ENCODE data around the gene SLC26A9.

Gene SLC26A9

DNA sequence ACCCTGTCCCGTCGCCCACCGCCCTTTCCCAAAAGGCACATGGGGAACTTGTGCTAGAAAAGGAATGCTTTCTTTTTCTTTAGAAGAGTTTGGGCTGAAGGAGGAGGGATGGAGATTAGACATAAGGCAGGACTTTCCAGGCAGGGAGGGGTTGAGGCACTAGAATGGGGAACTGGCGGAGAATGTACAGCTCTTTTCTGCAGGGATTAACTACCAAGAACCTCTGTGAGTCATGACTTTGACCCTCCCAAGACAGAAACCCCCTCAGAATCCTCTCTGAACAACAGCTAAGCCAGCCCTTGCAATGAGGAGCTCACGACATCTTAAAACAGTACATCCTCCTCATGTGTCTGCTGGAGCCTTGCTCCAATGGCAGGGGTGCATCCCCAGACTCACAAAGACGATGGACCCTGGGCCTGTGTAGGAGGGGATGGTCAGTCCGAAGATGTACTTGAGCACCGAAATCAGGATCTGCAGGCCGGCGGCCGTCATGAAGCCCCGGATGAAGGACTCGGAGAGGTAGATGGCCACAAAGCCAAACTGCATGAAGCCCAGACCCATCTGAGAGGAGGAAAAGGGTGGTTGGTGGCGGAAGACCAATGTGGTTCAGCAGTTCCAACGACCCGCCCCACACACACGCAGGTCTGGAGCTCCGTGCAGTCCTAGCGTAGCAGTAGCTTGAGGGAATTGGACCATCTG is 13.6 kb downstream of the SLC26A9 start:
- H3K36me3 ChIP-seq (ENCODE audit: control insufficient read depth in 5 of 5, insufficient read depth in 5 of 5, low read length in 5 of 5): no peaks in the 10 kb centered on the region
- peaks cover 0 to 15% (median 0%) of the 10 kb centered on the region in 5 donors for H3K4me1 ChIP-seq (ENCODE audit: control insufficient read depth in 5 of 5, insufficient read depth in 5 of 5, low read length in 5 of 5)
- no peak overlapping the region for H3K9ac ChIP-seq (ENCODE audit: low read length in 5 of 5)
- no peaks in the 10 kb centered on the region for H3K9me3 ChIP-seq (ENCODE audit: control insufficient read depth in 5 of 5, low read length in 5 of 5)
- H3K4me3 ChIP-seq (ENCODE audit: low read depth in 1 of 5, low read length in 5 of 5): no peak overlapping the region
- H3K27ac ChIP-seq (ENCODE audit: low read depth, low read length): no peak overlapping the region
- peaks cover 4 to 12% (median 7%) of the 10 kb centered on the region in 5 donors for H3K27me3 ChIP-seq (ENCODE audit: control insufficient read depth in 5 of 5, insufficient read depth in 4 of 5, low read length in 5 of 5)

DNA sequence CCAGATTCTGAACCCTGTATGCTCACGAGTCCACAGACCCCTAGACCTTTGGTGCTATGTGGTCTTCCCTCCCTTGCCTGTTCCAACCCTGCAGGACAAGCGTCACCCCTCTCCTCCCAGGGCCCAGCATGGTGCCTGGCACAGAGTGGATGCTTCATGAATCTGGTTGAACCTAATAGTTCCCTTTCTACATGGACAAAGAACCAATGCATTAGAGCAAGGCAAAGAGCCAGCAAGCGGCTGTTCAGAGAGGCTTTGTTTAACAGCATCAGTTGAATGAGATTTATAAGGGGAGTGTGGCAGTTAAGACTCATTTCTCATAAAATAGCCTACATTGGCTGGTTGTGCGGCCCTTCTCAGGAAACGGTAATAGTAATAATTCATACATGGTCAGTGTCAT is 14.9 kb downstream of the SLC26A9 start:
- H3K4me3 ChIP-seq (ENCODE audit: low read depth in 1 of 5, low read length in 5 of 5): no peak overlapping the region

GRCh38 chr1:205927676-205928075 is 15.6 kb downstream of the SLC26A9 start:
- Histone ChIP-seq H3K36me3 (ENCODE audit: control insufficient read depth in 5 of 5, insufficient read depth in 5 of 5, low read length in 5 of 5) (no peaks in the 10 kb centered on the region), H3K4me1 (ENCODE audit: control insufficient read depth in 5 of 5, insufficient read depth in 5 of 5, low read length in 5 of 5) (peaks cover 0 to 5% (median 0%) of the 10 kb centered on the region in 5 donors), H3K27me3 (ENCODE audit: control insufficient read depth in 5 of 5, insufficient read depth in 4 of 5, low read length in 5 of 5) (peaks cover 4 to 10% (median 6%) of the 10 kb centered on the region in 5 donors), H3K9ac (ENCODE audit: low read length in 5 of 5) (no peak overlapping the region), H3K9me3 (ENCODE audit: control insufficient read depth in 5 of 5, low read length in 5 of 5) (no peaks in the 10 kb centered on the region), H3K4me3 (ENCODE audit: low read depth in 1 of 5, low read length in 5 of 5) (no peak overlapping the region), H3K27ac (ENCODE audit: low read depth, low read length) (no peak overlapping the region)

More for the DNA sequence above, 14.9 kb downstream of the SLC26A9 start:
- no peak overlapping the region for H3K27ac ChIP-seq (ENCODE audit: low read depth, low read length)
- H3K36me3 ChIP-seq (ENCODE audit: control insufficient read depth in 5 of 5, insufficient read depth in 5 of 5, low read length in 5 of 5): no peaks in the 10 kb centered on the region
- peaks cover 4 to 12% (median 7%) of the 10 kb centered on the region in 5 donors for H3K27me3 ChIP-seq (ENCODE audit: control insufficient read depth in 5 of 5, insufficient read depth in 4 of 5, low read length in 5 of 5)
- no peak overlapping the region for H3K9ac ChIP-seq (ENCODE audit: low read length in 5 of 5)
- peaks cover 0 to 5% (median 0%) of the 10 kb centered on the region in 5 donors for H3K4me1 ChIP-seq (ENCODE audit: control insufficient read depth in 5 of 5, insufficient read depth in 5 of 5, low read length in 5 of 5)
- H3K9me3 ChIP-seq (ENCODE audit: control insufficient read depth in 5 of 5, low read length in 5 of 5): no peaks in the 10 kb centered on the region

GRCh38 chr1:205927247-205927646 is 16.0 kb downstream of the SLC26A9 start:
- Histone ChIP-seq H3K4me1 (ENCODE audit: control insufficient read depth in 5 of 5, insufficient read depth in 5 of 5, low read length in 5 of 5) (peaks cover 0 to 5% (median 0%) of the 10 kb centered on the region in 5 donors), H3K27me3 (ENCODE audit: control insufficient read depth in 5 of 5, insufficient read depth in 4 of 5, low read length in 5 of 5) (peaks cover under 1 to 10% (median 4%) of the 10 kb centered on the region in 5 donors), H3K4me3 (ENCODE audit: low read depth in 1 of 5, low read length in 5 of 5) (no peak overlapping the region), H3K9ac (ENCODE audit: low read length in 5 of 5) (no peak overlapping the region), H3K36me3 (ENCODE audit: control insufficient read depth in 5 of 5, insufficient read depth in 5 of 5, low read length in 5 of 5) (no peaks in the 10 kb centered on the region), H3K27ac (ENCODE audit: low read depth, low read length) (no peak overlapping the region), H3K9me3 (ENCODE audit: control insufficient read depth in 5 of 5, low read length in 5 of 5) (no peaks in the 10 kb centered on the region)

GRCh38 chr1:205926636-205927035 is 16.6 kb downstream of the SLC26A9 start:
- peaks cover 0 to 5% (median 0%) of the 10 kb centered on the region in 5 donors for H3K4me1 ChIP-seq (ENCODE audit: control insufficient read depth in 5 of 5, insufficient read depth in 5 of 5, low read length in 5 of 5)
- H3K27ac ChIP-seq (ENCODE audit: low read depth, low read length): no peak overlapping the region
- peaks cover 0 to 9% (median under 1%) of the 10 kb centered on the region in 5 donors for H3K27me3 ChIP-seq (ENCODE audit: control insufficient read depth in 5 of 5, insufficient read depth in 4 of 5, low read length in 5 of 5)
- H3K9me3 ChIP-seq (ENCODE audit: control insufficient read depth in 5 of 5, low read length in 5 of 5): no peaks in the 10 kb centered on the region
- H3K4me3 ChIP-seq (ENCODE audit: low read depth in 1 of 5, low read length in 5 of 5): no peak overlapping the region
- no peak overlapping the region for H3K9ac ChIP-seq (ENCODE audit: low read length in 5 of 5)
- H3K36me3 ChIP-seq (ENCODE audit: control insufficient read depth in 5 of 5, insufficient read depth in 5 of 5, low read length in 5 of 5): no peaks in the 10 kb centered on the region

DNA sequence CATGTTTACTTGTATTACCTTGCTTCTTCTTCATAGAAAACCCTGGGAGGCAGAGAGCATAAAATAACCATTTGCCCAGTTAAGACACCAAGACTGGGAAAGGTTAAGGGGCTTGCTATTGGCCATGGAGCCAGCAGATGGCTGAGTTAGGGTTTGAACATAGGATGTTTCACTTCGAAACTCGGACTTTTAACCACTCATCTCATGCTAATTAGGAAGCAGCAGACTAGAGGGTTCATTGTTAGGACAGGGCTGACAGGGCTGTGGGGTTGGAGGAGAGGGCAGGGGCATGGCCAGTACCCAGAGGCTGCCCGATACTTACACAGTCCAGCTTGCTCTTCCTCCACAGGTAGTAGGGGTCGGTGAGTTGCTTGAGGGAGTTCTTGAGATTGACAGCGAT is 17.0 kb downstream of the SLC26A9 start:
- no peak overlapping the region for H3K4me3 ChIP-seq (ENCODE audit: low read depth in 1 of 5, low read length in 5 of 5)
- no peak overlapping the region for H3K9ac ChIP-seq (ENCODE audit: low read length in 5 of 5)
- no peaks in the 10 kb centered on the region for H3K9me3 ChIP-seq (ENCODE audit: control insufficient read depth in 5 of 5, low read length in 5 of 5)
- H3K27ac ChIP-seq (ENCODE audit: low read depth, low read length): no peak overlapping the region
- peaks cover 0 to 5% (median 0%) of the 10 kb centered on the region in 5 donors for H3K4me1 ChIP-seq (ENCODE audit: control insufficient read depth in 5 of 5, insufficient read depth in 5 of 5, low read length in 5 of 5)
- no peaks in the 10 kb centered on the region for H3K36me3 ChIP-seq (ENCODE audit: control insufficient read depth in 5 of 5, insufficient read depth in 5 of 5, low read length in 5 of 5)
- H3K27me3 ChIP-seq (ENCODE audit: control insufficient read depth in 5 of 5, insufficient read depth in 4 of 5, low read length in 5 of 5): peaks cover 0 to 9% (median 0%) of the 10 kb centered on the region in 5 donors

GRCh38 chr1:205925736-205926135 is 17.5 kb downstream of the SLC26A9 start:
- Histone ChIP-seq H3K27me3 (ENCODE audit: control insufficient read depth in 5 of 5, insufficient read depth in 4 of 5, low read length in 5 of 5) (peaks cover 0 to 9% (median 0%) of the 10 kb centered on the region in 5 donors), H3K27ac (ENCODE audit: low read depth, low read length) (no peak overlapping the region), H3K4me3 (ENCODE audit: low read depth in 1 of 5, low read length in 5 of 5) (no peak overlapping the region)

DNA sequence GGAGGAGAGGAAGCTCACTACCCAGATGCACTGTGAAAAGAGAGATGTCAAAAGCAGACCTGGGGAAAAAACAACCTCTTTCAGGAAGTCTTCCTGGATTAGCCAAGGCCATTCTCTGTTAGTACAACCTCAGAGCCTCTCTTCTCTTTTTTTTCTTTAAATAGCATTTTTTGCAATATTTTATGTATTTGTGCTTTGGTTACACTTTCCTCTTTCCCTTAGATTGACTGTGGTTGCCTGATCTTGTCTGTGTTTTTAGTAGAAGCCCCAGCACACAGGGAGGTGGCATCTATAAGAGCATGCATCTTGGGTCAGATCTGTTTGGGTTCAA is 18.8 kb downstream of the SLC26A9 start:
- H3K27me3 ChIP-seq (ENCODE audit: control insufficient read depth in 5 of 5, insufficient read depth in 4 of 5, low read length in 5 of 5): peaks cover 0 to 12% (median 0%) of the 10 kb centered on the region in 5 donors
- H3K9me3 ChIP-seq (ENCODE audit: control insufficient read depth in 5 of 5, low read length in 5 of 5): no peaks in the 10 kb centered on the region
- H3K27ac ChIP-seq (ENCODE audit: low read depth, low read length): no peak overlapping the region
- no peaks in the 10 kb centered on the region for H3K36me3 ChIP-seq (ENCODE audit: control insufficient read depth in 5 of 5, insufficient read depth in 5 of 5, low read length in 5 of 5)
- H3K4me3 ChIP-seq (ENCODE audit: low read depth in 1 of 5, low read length in 5 of 5): no peak overlapping the region
- H3K4me1 ChIP-seq (ENCODE audit: control insufficient read depth in 5 of 5, insufficient read depth in 5 of 5, low read length in 5 of 5): peaks cover 4 to 20% (median 13%) of the 10 kb centered on the region in 5 donors
- H3K9ac ChIP-seq (ENCODE audit: low read length in 5 of 5): no peak overlapping the region

More at GRCh38 chr1:205925736-205926135, 17.5 kb downstream of the SLC26A9 start:
- Histone ChIP-seq H3K4me1 (ENCODE audit: control insufficient read depth in 5 of 5, insufficient read depth in 5 of 5, low read length in 5 of 5) (peaks cover 0 to 8% (median 2%) of the 10 kb centered on the region in 5 donors), H3K9ac (ENCODE audit: low read length in 5 of 5) (no peak overlapping the region), H3K9me3 (ENCODE audit: control insufficient read depth in 5 of 5, low read length in 5 of 5) (no peaks in the 10 kb centered on the region), H3K36me3 (ENCODE audit: control insufficient read depth in 5 of 5, insufficient read depth in 5 of 5, low read length in 5 of 5) (no peaks in the 10 kb centered on the region)

GRCh38 chr1:205923651-205924459 is 19.4 kb downstream of the SLC26A9 start:
- Histone ChIP-seq H3K27ac (ENCODE audit: low read depth, low read length) (no peak overlapping the region), H3K4me1 (ENCODE audit: control insufficient read depth in 5 of 5, insufficient read depth in 5 of 5, low read length in 5 of 5) (peaks cover 4 to 24% (median 16%) of the 10 kb centered on the region in 5 donors), H3K4me3 (ENCODE audit: low read depth in 1 of 5, low read length in 5 of 5) (no peak overlapping the region), H3K9ac (ENCODE audit: low read length in 5 of 5) (no peak overlapping the region), H3K27me3 (ENCODE audit: control insufficient read depth in 5 of 5, insufficient read depth in 4 of 5, low read length in 5 of 5) (peaks cover 0 to 8% (median 0%) of the 10 kb centered on the region in 5 donors), H3K36me3 (ENCODE audit: control insufficient read depth in 5 of 5, insufficient read depth in 5 of 5, low read length in 5 of 5) (no peaks in the 10 kb centered on the region), H3K9me3 (ENCODE audit: control insufficient read depth in 5 of 5, low read length in 5 of 5) (no peaks in the 10 kb centered on the region)

DNA sequence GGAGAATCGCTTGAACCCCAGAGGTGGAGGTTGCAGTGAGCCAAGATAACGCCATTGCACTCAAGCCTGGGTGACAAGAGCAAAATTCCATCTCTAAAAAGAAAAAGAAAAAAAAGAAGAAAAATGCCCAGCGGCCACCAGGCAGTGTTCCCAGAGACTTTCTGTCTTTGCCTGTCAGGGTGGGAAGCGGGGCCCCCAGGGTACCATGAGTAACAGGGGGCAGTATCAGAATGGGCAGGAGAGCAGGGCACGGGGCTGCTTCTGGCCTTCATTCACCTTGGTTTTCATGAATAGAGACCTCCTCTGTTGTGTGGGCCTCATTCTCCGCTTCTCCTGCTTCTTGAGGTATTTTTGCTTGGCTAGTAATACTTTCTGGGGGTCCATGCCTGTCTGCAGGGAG is 20.4 kb downstream of the SLC26A9 start:
- Histone ChIP-seq H3K4me3 (ENCODE audit: low read depth in 1 of 5, low read length in 5 of 5) (no peak overlapping the region), H3K27ac (ENCODE audit: low read depth, low read length) (no peak overlapping the region), H3K27me3 (ENCODE audit: control insufficient read depth in 5 of 5, insufficient read depth in 4 of 5, low read length in 5 of 5) (peaks cover 0 to 5% (median 0%) of the 10 kb centered on the region in 5 donors), H3K9me3 (ENCODE audit: control insufficient read depth in 5 of 5, low read length in 5 of 5) (no peaks in the 10 kb centered on the region), H3K4me1 (ENCODE audit: control insufficient read depth in 5 of 5, insufficient read depth in 5 of 5, low read length in 5 of 5) (peaks cover 4 to 24% (median 16%) of the 10 kb centered on the region in 5 donors), H3K36me3 (ENCODE audit: control insufficient read depth in 5 of 5, insufficient read depth in 5 of 5, low read length in 5 of 5) (no peaks in the 10 kb centered on the region), H3K9ac (ENCODE audit: low read length in 5 of 5) (no peak overlapping the region)

All from subcutaneous abdominal adipose tissue (tissue), 5 donors.